IMR-90 (cell line): ENCODE results near the gene SH3RF2. TPM values are rescaled to one million over a fixed set of nuclear protein-coding genes. Genes with fewer than 3 reads are reported as not detected.

Source experiments
- ATAC-seq: fragments of 200-7000 bp; cut with Tn5 transposase; 2 replicates; pipeline ENCODE4 v1.9.1; 2020; ENCODE audit warnings: low read depth, mild to moderate bottlenecking, moderate library complexity
- BruUV-seq: library from RNA; stranded (reverse); fragments of 400-500 nt; replicated peaks from 2 replicates; lab custom pipeline; 2021; lab: Mats Ljungman, UMichigan
- CTCF ChIA-PET: fragments of 300-600 bp; formaldehyde crosslinking; extraction: SDS; loops from one replicate; lab custom pipeline; 2021; ENCODE audit warnings: antibody characterized with exemption; lab: Yijun Ruan, JAX
- POLR2A ChIA-PET: fragments of 300-600 bp; sonication (Branson Sonifier 250); formaldehyde crosslinking; loops from one replicate; lab custom pipeline; 2022; ENCODE audit warnings: antibody characterized with exemption; ENCODE audit not compliant: unreplicated experiment; lab: Charles Lee
- DNase-seq: peaks from one replicate; pipeline ENCODE4 v3.0.0; 2013
- H2AFZ ChIP-seq: replicated peaks from 2 replicates; pipeline ENCODE3; 2013; ENCODE audit warnings: low read length, mild to moderate bottlenecking; ENCODE audit not compliant: poor library complexity
- H2AK5ac ChIP-seq: 2 replicates; pipeline ENCODE4 v1.6.1; 2013; ENCODE audit warnings: low read depth, low read length, inconsistent platforms
- H2AK9ac ChIP-seq: replicated peaks from 2 replicates; pipeline ENCODE3; 2013; ENCODE audit warnings: mild to moderate bottlenecking, low read depth, low read length, moderate library complexity; ENCODE audit not compliant: poor library complexity
- H2BK120ac ChIP-seq: 2 replicates; pipeline ENCODE4 v1.6.1; 2013; ENCODE audit warnings: low read depth, low read length, inconsistent platforms
- H2BK15ac ChIP-seq: 3 replicates; pipeline ENCODE4 v1.6.1; 2013; ENCODE audit warnings: low read depth, low read length, inconsistent platforms
- H2BK20ac ChIP-seq: 2 replicates; pipeline ENCODE4 v1.6.1; 2013; ENCODE audit warnings: low read depth, mild to moderate bottlenecking, inconsistent platforms, low read length, moderate library complexity
- H2BK5ac ChIP-seq: 2 replicates; pipeline ENCODE4 v1.6.1; 2013; ENCODE audit warnings: mild to moderate bottlenecking, low read depth, low read length, inconsistent platforms; ENCODE audit not compliant: poor library complexity, severe bottlenecking
- H3K14ac ChIP-seq: replicated peaks from 2 replicates; pipeline ENCODE4 v1.6.1; 2013; ENCODE audit warnings: low read depth, low read length, inconsistent platforms
- H3K18ac ChIP-seq: 2 replicates; pipeline ENCODE4 v1.6.1; 2013; ENCODE audit warnings: low read depth, low read length, control low read depth
- H3K23ac ChIP-seq: 2 replicates; pipeline ENCODE4 v1.6.1; 2013; ENCODE audit warnings: low read depth, low read length, inconsistent platforms
- H3K27ac ChIP-seq: 2 replicates; pipeline ENCODE4 v1.5.1; 2013; ENCODE audit warnings: mild to moderate bottlenecking, control low read depth, low read length; ENCODE audit not compliant: insufficient read depth
- H3K27me3 ChIP-seq: 2 replicates; pipeline ENCODE4 v1.6.1; 2013; ENCODE audit warnings: low read length; ENCODE audit not compliant: control insufficient read depth, insufficient read depth
- H3K36me3 ChIP-seq: 2 replicates; pipeline ENCODE4 v1.6.1; 2013; ENCODE audit warnings: low read length, mixed read lengths; ENCODE audit not compliant: control insufficient read depth, insufficient read depth
- H3K4ac ChIP-seq: 2 replicates; pipeline ENCODE4 v1.6.1; 2013; ENCODE audit warnings: low read depth, low read length, inconsistent platforms
- H3K4me1 ChIP-seq: 2 replicates; pipeline ENCODE4 v1.6.1; 2013; ENCODE audit warnings: low read length, mixed read lengths; ENCODE audit not compliant: control insufficient read depth, insufficient read depth
- H3K4me2 ChIP-seq: 2 replicates; pipeline ENCODE4 v1.6.1; 2013; ENCODE audit warnings: low read depth, mild to moderate bottlenecking, control low read depth, low read length, moderate library complexity
- H3K4me3 ChIP-seq: 2 replicates; pipeline ENCODE4 v1.5.1; 2013; ENCODE audit warnings: low read depth, mild to moderate bottlenecking, control low read depth, low read length, moderate library complexity; ENCODE audit not compliant: insufficient read depth
- H3K56ac ChIP-seq: 2 replicates; pipeline ENCODE4 v1.6.1; 2013; ENCODE audit warnings: low read length, inconsistent platforms; ENCODE audit not compliant: insufficient read depth; ENCODE audit errors: extremely low read depth
- H3K79me1 ChIP-seq, 2 experiments: 2 replicates each; pipeline ENCODE4 v1.6.1; 2013; ENCODE audit warnings: low read length in 2 of 2, inconsistent platforms in 1 of 2, low read depth in 1 of 2
- H3K9ac ChIP-seq: 2 replicates; pipeline ENCODE4 v1.6.1; 2013; ENCODE audit warnings: low read depth, low read length, control low read depth
- H3K9me1 ChIP-seq: 2 replicates; pipeline ENCODE4 v1.6.1; 2013; ENCODE audit warnings: low read length, inconsistent platforms; ENCODE audit not compliant: insufficient read depth
- H3K9me3 ChIP-seq: 2 replicates; pipeline ENCODE4 v1.6.1; 2013; ENCODE audit warnings: low read length; ENCODE audit not compliant: control insufficient read depth, insufficient read depth
- H4K20me1 ChIP-seq: 2 replicates; pipeline ENCODE4 v1.6.1; 2013; ENCODE audit warnings: low read length, inconsistent platforms; ENCODE audit not compliant: insufficient read depth
- H4K5ac ChIP-seq: 2 replicates; pipeline ENCODE4 v1.6.1; 2013; ENCODE audit warnings: mild to moderate bottlenecking, low read depth, low read length, control low read depth
- H4K8ac ChIP-seq, 2 experiments: 2 replicates each; pipeline ENCODE4 v1.6.1; 2013; ENCODE audit warnings: low read depth in 2 of 2, low read length in 2 of 2, control low read depth in 1 of 2, inconsistent platforms in 1 of 2
- H4K91ac ChIP-seq: 2 replicates; pipeline ENCODE4 v1.6.1; 2013; ENCODE audit warnings: low read depth, low read length, inconsistent platforms; ENCODE audit not compliant: insufficient read depth
- BHLHE40 ChIP-seq: fragments of 150-350 bp; IDR thresholded peaks from 2 replicates; pipeline ENCODE4 v1.6.1; 2016; ENCODE audit warnings: mild to moderate bottlenecking, low read depth, low read length
- ELK1 ChIP-seq: fragments of 150-350 bp; IDR thresholded peaks from 2 replicates; pipeline ENCODE4 v1.6.1; 2016; ENCODE audit warnings: low read depth, mild to moderate bottlenecking, low read length, moderate library complexity, borderline replicate concordance
- FOS ChIP-seq: fragments of 150-350 bp; IDR thresholded peaks from 2 replicates; pipeline ENCODE4 v1.6.1; 2016; ENCODE audit warnings: low read depth, low read length
- MAFK ChIP-seq: IDR thresholded peaks from 2 replicates; pipeline ENCODE4 v1.6.1; 2012; ENCODE audit warnings: low read depth, low read length, improper control_type of control experiment
- POLR2A ChIP-seq: IDR thresholded peaks from 2 replicates; pipeline ENCODE4 v1.6.1; 2012; ENCODE audit warnings: mild to moderate bottlenecking, low read depth, low read length
- USF2 ChIP-seq: fragments of 150-350 bp; IDR thresholded peaks from 2 replicates; pipeline ENCODE4 v1.6.1; 2017; ENCODE audit warnings: mild to moderate bottlenecking, antibody characterized with exemption, low read length, low read depth
- WGBS, 2 experiments: methylation state at CpG; one replicate each; pipeline versions ENCODE4 v1.1.5 to v1.1.7; 2013; ENCODE audit warnings: missing lambda C conversion rate in 2 of 2; ENCODE audit not compliant: insufficient read length in 1 of 2; ENCODE audit errors: extremely low coverage in 2 of 2; 5-methylcytosine and 5-hydroxymethylcytosine counted together
- dilution Hi-C: fragments of 300-500 bp; cut with HindIII; formaldehyde crosslinking; loops from one replicate; pipeline ENCODE4 v1.14.3; 2018; ENCODE audit warnings: low sequenced_read_pairs; ENCODE audit not compliant: unreplicated experiment
- in situ Hi-C: fragments of 300-500 bp; cut with MboI; formaldehyde crosslinking; loops from 3 replicates; pipeline ENCODE4 v1.14.3; 2019; ENCODE audit warnings: low sequenced_read_pairs, inconsistent platforms, mixed read lengths
- intact Hi-C: fragments of 100-400 bp; cut with micrococcal nuclease; formaldehyde crosslinking; loops from 2 replicates; pipeline ENCODE4 v1.10.0; 2022
- polyA plus RNA-seq, 3 experiments: library from polyadenylated mRNA; depleted of rRNA; stranded (reverse); fragments of >200 nt; gene quantifications; 2 replicates each; pipeline ENCODE4 v1.2.3, GENCODE V29; 2012; ENCODE audit warnings: low replicate concordance in 1 of 3
- total RNA-seq: library from RNA; depleted of rRNA; stranded (reverse); fragments of >200 nt; gene quantifications from 2 replicates; pipeline ENCODE4 v1.2.3, GENCODE V29; 2012; rRNA removed

Gene SH3RF2
- total and polyA plus RNA-seq, 2 of the 4 experiments (the other 2 are of a cell fraction), result 1.3 to 1.7 TPM

- H3K4me3 ChIP-seq, result no peak overlapping the region
- POLR2A ChIA-PET, result no interaction called here
- H2BK120ac ChIP-seq, result no peak overlapping the region
- ATAC-seq, result no peak
- H3K27me3 ChIP-seq, result no peaks in the 10 kb centered on the region
- H4K5ac ChIP-seq, result no peak overlapping the region
- no peak overlapping the region for H4K8ac ChIP-seq
- H3K79me1 ChIP-seq, result no peaks in the 10 kb centered on the region
- H2BK20ac ChIP-seq, result no peak overlapping the region
- dilution Hi-C loops (no loop called here), in situ Hi-C loops (loop anchor here (10.0 kb wide), 1 partner anchor 52 kb away; no protein-coding TSS in a partner anchor), intact Hi-C loops (no loop called here)
- H2AK9ac ChIP-seq, result no peak overlapping the region
- 100% methylated on average over 2 of the region's 5 CpGs; no CpG with 5 or more reads in 1 of the 2 experiments for WGBS, 2 experiments
- no peak overlapping the region for H4K91ac ChIP-seq
- no peaks in the 10 kb centered on the region for H3K9me1 ChIP-seq
- CTCF ChIA-PET, result interaction anchor here (0.7 kb wide), 1 partner anchor 1546 kb away, joined by 3 read pairs; no protein-coding TSS in a partner anchor
- no peaks in the 10 kb centered on the region for H3K4me1 ChIP-seq
- no peak overlapping the region for H3K56ac ChIP-seq
- H3K14ac ChIP-seq, result no peak overlapping the region
- no peak overlapping the region for H3K4ac ChIP-seq
- no peak overlapping the region for H3K23ac ChIP-seq
- no peak overlapping the region for H2AK5ac ChIP-seq
- no TSS peak for BruUV-seq
- no peaks in the 10 kb centered on the region for H3K9me3 ChIP-seq
- H3K27ac ChIP-seq, result no peak overlapping the region
- no peak overlapping the region for H2BK5ac ChIP-seq
- no peak overlapping the region for H3K9ac ChIP-seq
- peaks cover 11% of the 10 kb centered on the region for H3K36me3 ChIP-seq
- H3K4me2 ChIP-seq, result no peak overlapping the region
- no peak overlapping the region for H2BK15ac ChIP-seq
- no peak for DNase-seq
- H4K20me1 ChIP-seq, result no peaks in the 10 kb centered on the region
- no peak overlapping the region for H2AFZ ChIP-seq
- TF ChIP-seq MAFK, result no peak
- TF ChIP-seq BHLHE40, result no peak
- TF ChIP-seq USF2, result no peak
- TF ChIP-seq FOS, result no peak
- TF ChIP-seq ELK1, result no peak
- TF ChIP-seq POLR2A, result no peak
- H3K18ac ChIP-seq, result no peak overlapping the region
These were observed 176.1 kb downstream of the SH3RF2 start for GRCh38 chr5:146112476-146112875.

Other genes with a start within 250 kb of the SH3RF2 start
- gene PRELID2, start 101.2 kb upstream of the SH3RF2 start, total RNA-seq, result 8.6 and 13.9 TPM in 2 replicates
- 4.5 and 4.9 TPM in 2 replicates for gene PRELID2, start 101.2 kb upstream of the SH3RF2 start, polyA plus RNA-seq (2012; rRNA removed)
- gene GRXCR2, start 63.6 kb upstream of the SH3RF2 start, total RNA-seq, result not detected in 2 replicates
- not detected in 2 replicates for gene GRXCR2, start 63.6 kb upstream of the SH3RF2 start, polyA plus RNA-seq (2012; rRNA removed)
- not detected in 2 replicates for gene PLAC8L1, start 169.0 kb downstream of the SH3RF2 start, total RNA-seq
- 0.27 TPM in 1 of 2 replicates, not detected in the other for gene PLAC8L1, start 169.0 kb downstream of the SH3RF2 start, polyA plus RNA-seq (2012; rRNA removed)
- 70.4 and 91.4 TPM in 2 replicates for gene LARS1, start 246.1 kb downstream of the SH3RF2 start, total RNA-seq
- 20.1 and 25.7 TPM in 2 replicates for gene LARS1, start 246.1 kb downstream of the SH3RF2 start, polyA plus RNA-seq (2012; rRNA removed)